Liver (tissue), 9 donors: ENCODE results near the gene SLC25A43. TPM values are rescaled to one million over a fixed set of nuclear protein-coding genes. Genes with fewer than 3 reads are reported as not detected.

Experiments used
- DNase-seq: peaks from one replicate; pipeline ENCODE4 v3.0.0-alpha.2; 2017; ENCODE audit warnings: low spot score
- H3K27ac ChIP-seq, 2 donors: one replicate each; pipeline ENCODE4 v1.7.0; 2013; ENCODE audit warnings: inconsistent platforms in 2 of 2, low read length in 2 of 2, control low read depth in 1 of 2, low read depth in 1 of 2, mild to moderate bottlenecking in 1 of 2
- H3K27me3 ChIP-seq, 4 donors: one replicate each; pipeline versions ENCODE4 v1.6.1 to v1.7.0; 2013; ENCODE audit warnings: low read length in 3 of 4, inconsistent platforms in 1 of 4, mild to moderate bottlenecking in 1 of 4, moderate library complexity in 1 of 4; ENCODE audit not compliant: control insufficient read depth in 4 of 4, insufficient read depth in 4 of 4
- H3K36me3 ChIP-seq, 4 donors: one replicate each; pipeline versions ENCODE4 v1.6.1 to v1.7.0; 2013; ENCODE audit warnings: low read length in 3 of 4, mild to moderate bottlenecking in 3 of 4, low read depth in 1 of 4, moderate library complexity in 1 of 4; ENCODE audit not compliant: control insufficient read depth in 4 of 4, insufficient read depth in 3 of 4
- H3K4me1 ChIP-seq, 4 donors: one replicate each; pipeline versions ENCODE4 v1.6.1 to v1.7.0; 2013; ENCODE audit warnings: low read length in 3 of 4, mild to moderate bottlenecking in 3 of 4, moderate library complexity in 1 of 4; ENCODE audit not compliant: control insufficient read depth in 4 of 4, insufficient read depth in 4 of 4
- H3K4me3 ChIP-seq, 3 donors: one replicate each; pipeline versions ENCODE4 v1.6.1 to v1.7.0; 2013; ENCODE audit warnings: low read length in 3 of 3, control low read depth in 1 of 3, low read depth in 1 of 3, mild to moderate bottlenecking in 1 of 3
- H3K9ac ChIP-seq, 2 donors: one replicate each; pipeline ENCODE4 v1.7.0; 2013; ENCODE audit warnings: low read length in 2 of 2, mild to moderate bottlenecking in 2 of 2, moderate library complexity in 2 of 2, control low read depth in 1 of 2, low read depth in 1 of 2
- H3K9me3 ChIP-seq, 4 donors: one replicate each; pipeline versions ENCODE4 v1.6.1 to v1.7.0; 2013; ENCODE audit warnings: low read length in 3 of 4; ENCODE audit not compliant: control insufficient read depth in 4 of 4
- ATF3 ChIP-seq: IDR thresholded peaks from 2 replicates; pipeline ENCODE4 v1.6.1; 2016; ENCODE audit warnings: antibody characterized with exemption
- CTCF ChIP-seq: fragments of 150-350 bp; IDR thresholded peaks from 2 replicates; pipeline ENCODE4 v1.5.1; 2017; ENCODE audit warnings: improper control_type of control experiment, low read depth, low read length; ENCODE audit not compliant: missing input control
- EGR1 ChIP-seq, 2 donors: IDR thresholded peaks; 2 replicates each; pipeline ENCODE4 v1.6.1; 2016 to 2018; ENCODE audit warnings: antibody characterized with exemption in 2 of 2, low read depth in 2 of 2
- FOXA1 ChIP-seq: IDR thresholded peaks from 2 replicates; pipeline ENCODE4 v1.6.1; 2016; ENCODE audit warnings: antibody characterized with exemption
- FOXA2 ChIP-seq: IDR thresholded peaks from 2 replicates; pipeline ENCODE4 v1.6.1; 2016; ENCODE audit warnings: antibody characterized with exemption
- GABPA ChIP-seq, 2 donors: IDR thresholded peaks in 1 of 2; conservative IDR thresholded peaks in 1 of 2; 2 replicates each; pipeline ENCODE4 v1.6.1; 2016; ENCODE audit warnings: antibody characterized with exemption in 2 of 2, mild to moderate bottlenecking in 1 of 2, moderate library complexity in 1 of 2
- HNF4A ChIP-seq, 2 donors: conservative IDR thresholded peaks; 2 replicates each; pipeline ENCODE4 v1.6.1; 2016; ENCODE audit warnings: antibody characterized with exemption in 2 of 2, mild to moderate bottlenecking in 2 of 2
- HNF4G ChIP-seq: IDR thresholded peaks from 2 replicates; pipeline ENCODE4 v1.6.1; 2016; ENCODE audit warnings: antibody characterized with exemption
- JUND ChIP-seq, 2 donors: IDR thresholded peaks; 2 replicates each; pipeline ENCODE4 v1.6.1; 2016; ENCODE audit warnings: antibody characterized with exemption in 2 of 2
- MAX ChIP-seq: IDR thresholded peaks from 2 replicates; pipeline ENCODE4 v1.6.1; 2016; ENCODE audit warnings: antibody characterized with exemption
- NR2F2 ChIP-seq: IDR thresholded peaks from 2 replicates; pipeline ENCODE4 v1.6.1; 2016; ENCODE audit warnings: antibody characterized with exemption
- RAD21 ChIP-seq, 2 donors: IDR thresholded peaks; 2 replicates each; pipeline ENCODE4 v1.6.1; 2016; ENCODE audit warnings: antibody characterized with exemption in 2 of 2, mild to moderate bottlenecking in 2 of 2
- REST ChIP-seq: IDR thresholded peaks from 2 replicates; pipeline ENCODE4 v1.6.1; 2016; ENCODE audit warnings: antibody characterized with exemption, mild to moderate bottlenecking
- RXRA ChIP-seq, 2 donors: IDR thresholded peaks; 2 replicates each; pipeline ENCODE4 v1.6.1; 2017 to 2018; ENCODE audit warnings: antibody characterized with exemption in 2 of 2, mild to moderate bottlenecking in 1 of 2
- SP1 ChIP-seq: IDR thresholded peaks from 2 replicates; pipeline ENCODE4 v1.6.1; 2018; ENCODE audit warnings: antibody characterized with exemption, mild to moderate bottlenecking
- TAF1 ChIP-seq: conservative IDR thresholded peaks from 2 replicates; pipeline ENCODE4 v1.6.1; 2016; ENCODE audit warnings: antibody characterized with exemption, mild to moderate bottlenecking
- YY1 ChIP-seq: IDR thresholded peaks from 2 replicates; pipeline ENCODE4 v1.6.1; 2016; ENCODE audit warnings: antibody characterized with exemption, mild to moderate bottlenecking
- ZBTB33 ChIP-seq: IDR thresholded peaks from 2 replicates; pipeline ENCODE4 v1.6.1; 2016; ENCODE audit warnings: antibody characterized with exemption
- WGBS: extraction: QIAGEN DNeasy Blood & Tissue Kit; methylation state at CpG from one replicate; pipeline ENCODE4 v1.1.7; 2013; 5-methylcytosine and 5-hydroxymethylcytosine counted together
- polyA plus RNA-seq, 2 donors: library from polyadenylated mRNA; stranded (reverse) in 1 of 2; unstranded in 1 of 2; fragments of 200-250 nt in 1 of 2; fragments of >200 nt in 1 of 2; fragmentation: Nextera tagmentation in 1 of 2; extraction: Ambion mirVana in 1 of 2; gene quantifications; one replicate each; pipeline versions ENCODE4 v1.2.1 to v1.2.3, GENCODE V29; 2013 to 2015
- total RNA-seq, 2 donors: library from RNA; depleted of rRNA; stranded (reverse); fragments of >200 nt; gene quantifications; one replicate each; pipeline ENCODE4 v1.2.3, GENCODE V29; 2014
- donor health status: healthy.
- donor health status: healthy.
- donor health status: healthy.
- donor health status: healthy.
- donor health status: healthy.

The SLC25A43 gene
- total and polyA plus RNA-seq, 4 donors, result 4.5 to 10.9 (median 5.6) TPM

GRCh38 chrX:119466970-119467369 lies 67.8 kb downstream of the SLC25A43 start:
- H3K27ac ChIP-seq, result no peak overlapping the region

GRCh38 chrX:119467433-119467832 lies 68.3 kb downstream of the SLC25A43 start:
- Histone ChIP-seq H3K36me3 (peaks cover 0 to 8% (median 7%) of the 10 kb centered on the region in 4 donors), H3K4me1 (peaks cover 0 to 32% (median 8%) of the 10 kb centered on the region in 4 donors), H3K9me3 (no peaks in the 10 kb centered on the region), H3K4me3 (peak overlapping the region; percentile 16 to 64 (median 29)), H3K9ac (no peak overlapping the region), H3K27ac (peak overlapping the region; percentile 37 to 56), H3K27me3 (no peaks in the 10 kb centered on the region)
- WGBS, result 31% methylated on average over 6 of the region's 6 CpGs
- TF ChIP-seq NR2F2, result no peak
- TF ChIP-seq TAF1, result no peak
- TF ChIP-seq SP1, result peak; percentile 40
- no peak for TF ChIP-seq HNF4G
- no peak for TF ChIP-seq ZBTB33
- TF ChIP-seq HNF4A (conservative IDR thresholded peaks at IDR 0.05), result peak; percentile 40 to 46
- TF ChIP-seq FOXA1, result no peak
- TF ChIP-seq RAD21 (IDR thresholded peaks at IDR 0.05), result peak in 1 of 2 donors; percentile 7
- TF ChIP-seq FOXA2, result no peak
- no peak for TF ChIP-seq GABPA (IDR thresholded peaks at IDR 0.05 in 1 of 2, conservative IDR thresholded peaks at IDR 0.05 in 1 of 2)
- TF ChIP-seq JUND (IDR thresholded peaks at IDR 0.05), result no peak
- TF ChIP-seq REST, result no peak
- TF ChIP-seq CTCF, result no peak
- peak in 1 of 2 donors; percentile 1 for TF ChIP-seq RXRA (IDR thresholded peaks at IDR 0.05)
- no peak for TF ChIP-seq ATF3
- TF ChIP-seq MAX, result no peak
- no peak for TF ChIP-seq YY1
- TF ChIP-seq EGR1 (IDR thresholded peaks at IDR 0.05; ENCODE audit: low read depth in 2 of 2), result no peak
- DNase-seq, result no peak

More at GRCh38 chrX:119466970-119467369, 67.8 kb downstream of the SLC25A43 start:
- TF ChIP-seq MAX (no peak), RAD21 (IDR thresholded peaks at IDR 0.05) (no peak), FOXA2 (no peak), FOXA1 (no peak), GABPA (IDR thresholded peaks at IDR 0.05 in 1 of 2, conservative IDR thresholded peaks at IDR 0.05 in 1 of 2) (no peak), TAF1 (no peak), JUND (IDR thresholded peaks at IDR 0.05) (no peak), SP1 (no peak)
- WGBS, result 35% methylated on average over 3 of the region's 3 CpGs
- Histone ChIP-seq H3K27me3 (no peaks in the 10 kb centered on the region), H3K4me1 (peaks cover 0 to 29% (median 6%) of the 10 kb centered on the region in 4 donors), H3K4me3 (peak overlapping the region in 1 of 3 donors; percentile 16), H3K9me3 (no peaks in the 10 kb centered on the region), H3K36me3 (peaks cover 0 to 8% (median 7%) of the 10 kb centered on the region in 4 donors), H3K9ac (no peak overlapping the region)
- DNase-seq, result no peak
